22Rv1 (cell line): Measurements from ENCODE around the gene MYL9.

Experiments used
- H3K27ac ChIP-seq: fragments of 450-650 bp; 2 replicates; pipeline ENCODE4 v1.5.1; 2017
- ZFX ChIP-seq: fragments of 450-650 bp; IDR thresholded peaks from 2 replicates; pipeline ENCODE4 v1.6.1; 2017; ENCODE audit warnings: antibody characterized with exemption, borderline replicate concordance
- TF ChIP-seq, protein P1 (sequence below): fragments of 450-650 bp; IDR thresholded peaks from 2 replicates; pipeline ENCODE4 v1.5.1; 2017; ENCODE audit warnings: mild to moderate bottlenecking

MYL9 gene

DNA sequence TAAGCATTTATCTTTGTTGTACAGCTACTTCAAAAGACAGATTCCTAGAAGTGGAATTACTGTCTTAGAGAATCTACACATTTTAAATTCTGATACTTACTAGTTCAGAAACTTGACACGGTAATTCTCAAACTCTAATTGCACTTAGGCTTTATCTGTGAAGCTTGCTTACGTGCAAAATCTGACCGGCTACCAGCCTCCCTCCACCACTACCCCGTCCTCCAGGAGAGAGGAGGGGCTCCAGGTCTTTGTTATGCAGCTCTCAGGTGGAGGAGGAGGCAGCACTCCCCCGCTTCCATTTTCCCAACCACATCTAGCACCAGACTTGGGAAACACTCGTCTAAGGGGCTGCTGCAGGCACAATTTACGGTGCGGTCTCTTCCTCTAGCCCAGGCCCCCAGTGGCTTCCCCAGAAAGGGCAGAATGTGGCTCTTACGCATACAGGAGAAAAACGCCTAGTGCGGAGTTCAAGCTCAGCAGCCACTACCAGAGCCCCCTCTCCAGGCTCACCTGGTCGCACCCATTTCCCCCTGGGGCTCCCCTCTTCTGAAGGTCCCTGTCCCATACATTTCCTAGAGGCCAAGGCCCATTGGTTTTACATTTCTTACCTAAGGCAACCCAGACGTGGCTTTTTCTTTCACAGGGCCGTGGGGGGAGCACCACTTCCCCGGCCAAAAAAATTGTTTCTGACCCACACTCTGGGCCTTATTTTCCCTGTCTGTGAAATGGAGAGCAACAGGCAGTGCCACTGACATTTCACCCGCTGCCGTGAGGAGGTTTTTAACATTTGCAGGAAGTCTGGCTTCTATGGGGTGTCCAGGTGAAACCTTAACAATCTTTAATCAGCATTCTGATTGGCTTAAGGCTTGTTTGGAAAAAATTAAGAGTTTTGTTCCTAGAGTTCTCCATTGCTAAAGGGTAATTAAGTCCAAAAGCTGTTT is 30.5 kb downstream of the MYL9 start:
- TF ChIP-seq ZFX, result no peak
- TF ChIP-seq, protein P1, sequence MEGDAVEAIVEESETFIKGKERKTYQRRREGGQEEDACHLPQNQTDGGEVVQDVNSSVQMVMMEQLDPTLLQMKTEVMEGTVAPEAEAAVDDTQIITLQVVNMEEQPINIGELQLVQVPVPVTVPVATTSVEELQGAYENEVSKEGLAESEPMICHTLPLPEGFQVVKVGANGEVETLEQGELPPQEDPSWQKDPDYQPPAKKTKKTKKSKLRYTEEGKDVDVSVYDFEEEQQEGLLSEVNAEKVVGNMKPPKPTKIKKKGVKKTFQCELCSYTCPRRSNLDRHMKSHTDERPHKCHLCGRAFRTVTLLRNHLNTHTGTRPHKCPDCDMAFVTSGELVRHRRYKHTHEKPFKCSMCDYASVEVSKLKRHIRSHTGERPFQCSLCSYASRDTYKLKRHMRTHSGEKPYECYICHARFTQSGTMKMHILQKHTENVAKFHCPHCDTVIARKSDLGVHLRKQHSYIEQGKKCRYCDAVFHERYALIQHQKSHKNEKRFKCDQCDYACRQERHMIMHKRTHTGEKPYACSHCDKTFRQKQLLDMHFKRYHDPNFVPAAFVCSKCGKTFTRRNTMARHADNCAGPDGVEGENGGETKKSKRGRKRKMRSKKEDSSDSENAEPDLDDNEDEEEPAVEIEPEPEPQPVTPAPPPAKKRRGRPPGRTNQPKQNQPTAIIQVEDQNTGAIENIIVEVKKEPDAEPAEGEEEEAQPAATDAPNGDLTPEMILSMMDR, result no peak
- peak overlapping the region; percentile 80 for H3K27ac ChIP-seq

DNA sequence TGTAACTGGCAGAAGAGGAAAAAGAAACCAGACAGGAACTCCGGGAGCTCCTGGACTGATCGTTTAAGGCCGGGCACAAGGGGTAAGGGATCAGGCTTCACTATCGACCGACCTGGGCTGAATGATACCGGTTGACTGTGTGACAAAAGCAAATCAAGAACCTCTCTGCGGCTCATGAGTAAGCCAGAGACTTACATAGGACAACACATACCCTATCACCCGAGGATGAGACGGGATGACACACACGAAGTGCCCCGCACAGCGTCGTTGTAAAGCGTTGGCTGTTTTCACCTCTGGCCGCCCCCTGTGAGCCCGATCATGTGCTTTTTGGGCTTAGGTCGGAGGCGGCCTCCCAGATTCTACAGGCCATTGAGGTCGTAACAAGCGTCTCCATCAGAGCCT is 31.4 kb downstream of the MYL9 start:
- no peak for TF ChIP-seq ZFX

DNA sequence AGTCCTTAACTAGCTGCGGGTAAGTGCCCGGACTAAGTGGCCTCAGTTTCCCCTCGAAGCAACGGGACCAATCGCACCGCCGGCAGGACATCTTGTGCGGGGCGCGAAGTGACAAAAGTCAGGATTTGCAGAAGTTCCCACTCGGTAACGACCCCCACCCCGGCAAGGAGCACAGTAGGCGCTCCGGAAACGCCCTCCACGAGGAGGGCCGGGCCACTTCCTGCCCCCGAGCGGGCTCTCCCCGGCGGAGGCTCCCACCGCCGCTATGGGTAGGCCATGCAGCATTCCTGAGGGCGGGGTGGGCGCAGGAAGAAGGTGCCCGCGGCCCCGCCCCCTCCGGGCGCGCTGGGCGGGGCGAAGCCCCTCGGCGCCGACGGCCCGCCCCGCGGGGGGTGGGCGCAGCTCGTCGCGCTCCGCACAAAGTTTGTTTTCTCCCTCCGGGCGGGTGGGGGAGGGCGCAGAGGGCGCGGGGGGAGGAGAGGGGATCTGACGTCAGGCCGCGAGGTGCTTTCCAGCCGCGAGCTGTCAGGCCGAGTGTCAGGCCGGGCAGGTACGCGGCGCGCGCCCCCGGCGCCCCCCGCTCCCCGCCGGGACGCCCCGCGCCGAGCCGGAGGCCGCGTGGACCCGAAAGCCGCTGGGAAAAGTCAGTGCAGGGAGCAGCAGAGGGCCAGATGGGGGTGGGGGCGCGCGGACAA is 31.9 kb downstream of the MYL9 start, which contains the start of gene TGIF2:
Gene TGIF2 (plus strand): TSS at position 495 of the 695 bp plus-strand sequence. CDS start 5,178 bp downstream, outside the sequence.
- TF ChIP-seq, protein P1, result no peak
- TF ChIP-seq ZFX, result no peak
- peak within 1 kb of the TSS; percentile 80 for H3K27ac ChIP-seq

More for the DNA sequence above, 31.4 kb downstream of the MYL9 start:
- peak overlapping the region; percentile 80 for H3K27ac ChIP-seq

DNA sequence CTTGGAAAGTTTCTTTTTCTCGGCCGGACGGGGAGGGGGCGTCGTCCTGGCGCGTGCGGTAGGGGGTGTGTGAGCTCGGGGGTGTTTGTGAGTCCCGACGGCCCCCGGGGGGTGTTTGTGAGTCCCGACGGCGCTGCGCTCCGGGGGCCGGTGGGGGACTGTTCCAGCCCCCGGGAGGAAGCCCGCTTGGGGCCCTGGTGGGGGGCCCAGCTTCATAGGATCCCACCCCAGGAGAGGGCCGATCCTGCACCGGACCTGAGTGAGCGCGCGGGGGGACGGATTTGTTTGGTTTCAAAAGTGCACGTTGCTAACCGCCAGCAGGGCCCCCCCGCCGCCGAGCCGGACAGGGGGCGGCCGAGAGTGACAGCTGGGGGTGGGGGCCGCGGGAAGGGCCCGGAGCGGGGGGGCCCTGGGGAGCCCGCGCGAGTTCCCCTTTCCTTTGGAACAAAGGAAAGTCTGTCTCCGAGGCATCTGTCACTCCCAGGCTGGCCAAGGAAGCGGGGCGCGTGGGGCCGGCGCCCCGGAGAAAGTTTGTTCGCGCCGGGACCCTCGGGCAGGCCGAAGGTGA is 32.6 kb downstream of the MYL9 start:
- H3K27ac ChIP-seq, result peak overlapping the region; percentile 80
- TF ChIP-seq, protein P1, result 0 out of 2 replicates have a peak, but pooled peaks have one; percentile 5
- no peak for TF ChIP-seq ZFX

DNA sequence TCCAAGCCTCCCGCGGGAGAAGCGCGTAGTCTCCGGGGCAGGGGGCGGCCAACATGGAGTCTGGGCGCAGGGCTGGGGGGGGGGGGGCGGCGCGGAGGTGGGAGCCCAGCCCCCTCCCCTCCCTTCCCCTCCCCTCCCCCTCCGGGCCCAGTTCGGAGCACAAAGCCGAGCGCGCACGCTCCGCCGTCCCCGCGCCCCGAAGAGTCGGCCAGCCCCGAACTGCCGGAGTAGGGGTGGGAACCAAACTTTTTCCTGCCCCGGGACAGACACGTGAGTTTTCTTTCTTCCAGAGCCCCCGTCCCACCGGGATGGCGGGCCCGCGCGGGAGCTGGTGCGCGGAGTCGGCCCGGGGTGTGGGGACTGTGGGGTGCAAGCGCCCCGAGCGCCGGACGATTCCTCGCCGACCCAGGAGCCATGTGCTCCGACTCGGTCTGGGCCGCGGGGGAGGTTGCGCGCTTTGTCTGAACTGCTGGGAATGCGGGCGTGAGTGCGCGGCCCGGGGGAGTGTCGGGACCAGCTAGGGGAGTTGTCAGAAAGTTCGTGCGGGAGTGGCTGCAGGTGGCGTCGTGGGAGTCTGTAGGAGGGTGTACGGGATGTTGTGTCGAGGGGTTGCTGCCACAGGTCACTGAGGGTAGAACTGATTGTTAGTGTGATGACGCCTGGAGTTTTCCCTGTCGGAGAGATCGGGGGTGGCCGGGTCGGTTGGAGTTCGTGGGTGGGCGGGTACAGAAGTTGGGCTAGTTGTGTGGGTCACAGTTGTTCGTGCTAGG is 33.2 kb downstream of the MYL9 start:
- no peak for TF ChIP-seq ZFX
- TF ChIP-seq, protein P1, result no peak
- peak overlapping the region; percentile 80 for H3K27ac ChIP-seq

DNA sequence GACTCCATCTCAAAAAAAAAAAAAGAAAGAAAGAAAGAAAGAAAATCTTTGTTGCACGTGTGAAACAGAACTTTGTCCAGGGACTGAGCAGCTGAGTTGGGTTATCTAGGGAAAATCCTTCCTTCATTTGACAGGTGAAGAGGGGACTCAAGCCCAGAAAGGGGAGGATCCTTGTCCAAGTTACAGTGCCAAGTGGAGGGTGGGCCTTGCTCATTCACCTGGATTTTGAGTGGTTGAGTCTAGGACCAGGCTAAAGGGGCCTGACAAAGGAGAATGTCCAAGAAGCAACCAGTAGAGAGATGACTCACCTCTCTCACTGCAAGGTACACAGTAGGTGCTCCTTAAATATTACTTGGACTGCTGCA is 34.7 kb downstream of the MYL9 start:
- H3K27ac ChIP-seq, result peak overlapping the region; percentile 80; the same call in 1 of the 2 replicates
- TF ChIP-seq ZFX, result no peak
- TF ChIP-seq, protein P1, result no peak
